Diencephalon (tissue), 1 donor: Measurements from ENCODE around the gene THEMIS2. TPM values are rescaled to one million over a fixed set of nuclear protein-coding genes. Genes with fewer than 3 reads are reported as not detected.
A peak's percentile ranks its signal among the peaks of the same experiment; 100 is the strongest.

Experiments used
- small RNA-seq: library from RNA; depleted of rRNA; stranded (forward); fragments of <200 nt; gene quantifications from one replicate; pipeline ENCODE3, GENCODE V24; 2014
- total RNA-seq: library from RNA; depleted of rRNA; stranded (reverse); fragments of >200 nt; gene quantifications from one replicate; pipeline ENCODE4 v1.2.3, GENCODE V29; 2014

Gene THEMIS2
- 2.8 TPM for total RNA-seq

GRCh38 chr1:27872059-27872801 is at the start of gene THEMIS2:
Gene THEMIS2 (plus strand): TSS chr1:27872544. CDS start chr1:27872572, 28 bp downstream.

GRCh38 chr1:27830621-27831440 is 41.5 kb upstream of the THEMIS2 start, which contains the start of gene PPP1R8:
Gene PPP1R8 (plus strand): TSS chr1:27830782. CDS start chr1:27830836, 54 bp downstream.

GRCh38 chr1:27934818-27935549 is 62.6 kb downstream of the THEMIS2 start, which contains the start of gene SMPDL3B:
Gene SMPDL3B (plus strand): TSS chr1:27935000. CDS start chr1:27935184, 184 bp downstream.

Small RNAs within 50 kb of the gene (small RNA-seq; reads per million reads assigned to genes)
- not detected for gene RNU6-1245P
- gene SCARNA1: 51.9 reads per million, percentile 96 among the genes with 10 or more reads in this experiment

Other genes starting within 250 kb of the THEMIS2 start
- 1.4 TPM for gene FGR, start 237.4 kb upstream of the THEMIS2 start, total RNA-seq
- gene IFI6, start 200.4 kb upstream of the THEMIS2 start, total RNA-seq: 51.4 TPM
- 19.6 TPM for gene FAM76A, start 146.6 kb upstream of the THEMIS2 start, total RNA-seq
- 152 TPM for gene STX12, start 99.3 kb upstream of the THEMIS2 start, total RNA-seq
- gene PPP1R8, start 41.8 kb upstream of the THEMIS2 start, total RNA-seq: 46.6 TPM
- gene RPA2, start 42.0 kb downstream of the THEMIS2 start, total RNA-seq: 77.0 TPM
- 2.3 TPM for gene SMPDL3B, start 62.5 kb downstream of the THEMIS2 start, total RNA-seq
- 2.8 TPM for gene XKR8, start 87.4 kb downstream of the THEMIS2 start, total RNA-seq
- 15.5 TPM for gene EYA3, start 216.1 kb downstream of the THEMIS2 start, total RNA-seq